Activated CD4-positive, alpha-beta T cell treated with anti-CD3 and anti-CD28 coated beads for 4 hours (primary cell): Measurements from ENCODE around the gene VPS13D.

Source experiments
- DNase-seq, 2 donors: peaks; one replicate each; pipeline ENCODE4 v3.0.0-alpha.2; 2020

The VPS13D gene

GRCh38 chr1:12556957-12557935 lies 327.4 kb downstream of the VPS13D start:
- no peak for DNase-seq

GRCh38 chr1:12561121-12561520 lies 331.3 kb downstream of the VPS13D start:
- DNase-seq = no peak
